ENCODE measurements around the gene DHX8.

DNA sequence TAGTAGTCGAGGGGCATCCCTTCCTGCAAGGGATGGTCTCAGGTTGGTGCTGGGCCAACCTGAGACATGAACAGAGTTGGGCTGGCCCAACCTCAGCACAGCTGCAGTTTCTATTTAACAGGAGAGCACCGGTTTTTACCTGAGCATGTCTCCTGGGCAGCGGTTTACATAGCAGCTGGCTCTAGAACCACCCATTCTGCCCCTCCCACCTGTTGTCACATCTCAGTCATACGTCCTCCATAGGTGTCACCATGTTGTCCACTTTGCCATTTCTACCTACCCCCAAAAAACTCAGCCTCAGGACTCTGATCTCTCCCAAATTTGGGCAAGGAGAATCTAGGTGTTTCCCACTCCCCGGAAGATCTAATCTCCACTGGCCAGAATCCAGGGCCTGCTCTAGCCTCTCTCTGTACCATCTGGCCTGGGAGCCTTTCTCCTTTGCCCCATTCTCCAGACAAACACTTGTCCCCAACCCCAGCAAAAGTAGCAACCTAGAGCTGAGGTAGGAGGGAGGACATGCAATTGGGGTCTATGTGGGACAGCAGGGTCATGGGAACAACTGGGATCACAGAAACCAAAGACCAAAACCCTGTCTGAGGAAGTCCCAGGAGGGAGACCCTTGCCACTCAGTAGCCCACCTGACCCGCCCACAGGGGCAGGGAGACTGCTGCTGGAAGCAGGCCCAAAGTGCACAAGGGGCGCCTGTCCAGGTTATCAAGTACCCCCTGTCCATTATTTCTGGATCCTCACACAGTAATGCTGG lies 43.3 kb downstream of the DHX8 start:
- TF ChIP-seq CTCF (IDR thresholded peaks at IDR 0.05 in 2 of 3, conservative IDR thresholded peaks at IDR 0.05 in 1 of 3; ENCODE audit: borderline replicate concordance in 1 of 3, insufficient read depth in 1 of 3, low read depth in 2 of 3, low read length in 2 of 3): no peak
- TF ChIP-seq JUND (IDR thresholded peaks at IDR 0.05): no peak
- TF ChIP-seq, protein P1, sequence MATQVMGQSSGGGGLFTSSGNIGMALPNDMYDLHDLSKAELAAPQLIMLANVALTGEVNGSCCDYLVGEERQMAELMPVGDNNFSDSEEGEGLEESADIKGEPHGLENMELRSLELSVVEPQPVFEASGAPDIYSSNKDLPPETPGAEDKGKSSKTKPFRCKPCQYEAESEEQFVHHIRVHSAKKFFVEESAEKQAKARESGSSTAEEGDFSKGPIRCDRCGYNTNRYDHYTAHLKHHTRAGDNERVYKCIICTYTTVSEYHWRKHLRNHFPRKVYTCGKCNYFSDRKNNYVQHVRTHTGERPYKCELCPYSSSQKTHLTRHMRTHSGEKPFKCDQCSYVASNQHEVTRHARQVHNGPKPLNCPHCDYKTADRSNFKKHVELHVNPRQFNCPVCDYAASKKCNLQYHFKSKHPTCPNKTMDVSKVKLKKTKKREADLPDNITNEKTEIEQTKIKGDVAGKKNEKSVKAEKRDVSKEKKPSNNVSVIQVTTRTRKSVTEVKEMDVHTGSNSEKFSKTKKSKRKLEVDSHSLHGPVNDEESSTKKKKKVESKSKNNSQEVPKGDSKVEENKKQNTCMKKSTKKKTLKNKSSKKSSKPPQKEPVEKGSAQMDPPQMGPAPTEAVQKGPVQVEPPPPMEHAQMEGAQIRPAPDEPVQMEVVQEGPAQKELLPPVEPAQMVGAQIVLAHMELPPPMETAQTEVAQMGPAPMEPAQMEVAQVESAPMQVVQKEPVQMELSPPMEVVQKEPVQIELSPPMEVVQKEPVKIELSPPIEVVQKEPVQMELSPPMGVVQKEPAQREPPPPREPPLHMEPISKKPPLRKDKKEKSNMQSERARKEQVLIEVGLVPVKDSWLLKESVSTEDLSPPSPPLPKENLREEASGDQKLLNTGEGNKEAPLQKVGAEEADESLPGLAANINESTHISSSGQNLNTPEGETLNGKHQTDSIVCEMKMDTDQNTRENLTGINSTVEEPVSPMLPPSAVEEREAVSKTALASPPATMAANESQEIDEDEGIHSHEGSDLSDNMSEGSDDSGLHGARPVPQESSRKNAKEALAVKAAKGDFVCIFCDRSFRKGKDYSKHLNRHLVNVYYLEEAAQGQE (IDR thresholded peaks at IDR 0.05; ENCODE audit: low read depth): no peak
- no peak for TF ChIP-seq EZH2 (IDR thresholded peaks at IDR 0.05)
- no peak for TF ChIP-seq SP1 (IDR thresholded peaks at IDR 0.05; ENCODE audit: low read depth)
- TF ChIP-seq POLR2A (IDR thresholded peaks at IDR 0.05; ENCODE audit: borderline replicate concordance, extremely low read depth, insufficient read depth, insufficient read length): no peak
- TF ChIP-seq, protein P2, sequence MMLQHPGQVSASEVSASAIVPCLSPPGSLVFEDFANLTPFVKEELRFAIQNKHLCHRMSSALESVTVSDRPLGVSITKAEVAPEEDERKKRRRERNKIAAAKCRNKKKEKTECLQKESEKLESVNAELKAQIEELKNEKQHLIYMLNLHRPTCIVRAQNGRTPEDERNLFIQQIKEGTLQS (IDR thresholded peaks at IDR 0.05): no peak
- TF ChIP-seq EZH2phosphoT487 (IDR thresholded peaks at IDR 0.05; ENCODE audit: borderline replicate concordance): no peak
- no peak for TF ChIP-seq TCF7L2 (IDR thresholded peaks at IDR 0.05; ENCODE audit: borderline replicate concordance, extremely low read depth, insufficient read depth, insufficient read length)
- no peak for TF ChIP-seq SIN3A (IDR thresholded peaks at IDR 0.05; ENCODE audit: low read depth)
- no peak for TF ChIP-seq ZFX (IDR thresholded peaks at IDR 0.05)

All from HCT116 (cell line).